HG02970 (cell line): ENCODE results near the gene CEMIP2.

Experiments used
- ATAC-seq: cut with Tn5 transposase; IDR thresholded peaks from one replicate; pipeline ENCODE4 v1.9.1; 2021; ENCODE audit warnings: mild to moderate bottlenecking, moderate library complexity, moderate number of reproducible peaks; ENCODE audit not compliant: unreplicated experiment, low FRiP score

CEMIP2 gene

GRCh38 chr9:71652480-71652879, 115.8 kb downstream of the CEMIP2 start:
- no peak for ATAC-seq

GRCh38 chr9:71648453-71648852, 119.9 kb downstream of the CEMIP2 start:
- no peak for ATAC-seq

DNA sequence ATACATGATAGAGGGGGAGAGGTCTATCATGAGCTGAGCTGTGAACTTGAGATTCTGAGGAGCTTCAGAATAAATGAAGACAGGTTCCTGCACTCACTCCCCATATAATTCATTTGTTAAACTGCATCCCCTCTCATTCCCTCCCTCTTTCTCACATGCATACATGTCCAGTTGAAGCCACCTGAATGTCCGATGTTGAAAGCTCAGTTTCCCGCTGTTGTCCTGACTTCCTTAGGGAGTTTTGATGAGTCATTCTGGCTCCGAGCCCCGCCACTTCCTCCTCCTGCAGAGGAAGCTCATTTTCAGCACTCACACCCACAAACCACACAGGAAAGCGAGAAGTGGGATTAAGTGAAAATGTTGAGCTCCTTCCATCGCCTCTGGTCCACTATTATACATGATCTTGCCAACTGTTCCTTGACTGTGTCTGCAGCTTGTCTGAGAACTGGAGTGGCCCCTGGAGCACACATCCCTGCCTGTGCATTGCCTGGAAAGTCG, 121.2 kb downstream of the CEMIP2 start:
- no peak for ATAC-seq

DNA sequence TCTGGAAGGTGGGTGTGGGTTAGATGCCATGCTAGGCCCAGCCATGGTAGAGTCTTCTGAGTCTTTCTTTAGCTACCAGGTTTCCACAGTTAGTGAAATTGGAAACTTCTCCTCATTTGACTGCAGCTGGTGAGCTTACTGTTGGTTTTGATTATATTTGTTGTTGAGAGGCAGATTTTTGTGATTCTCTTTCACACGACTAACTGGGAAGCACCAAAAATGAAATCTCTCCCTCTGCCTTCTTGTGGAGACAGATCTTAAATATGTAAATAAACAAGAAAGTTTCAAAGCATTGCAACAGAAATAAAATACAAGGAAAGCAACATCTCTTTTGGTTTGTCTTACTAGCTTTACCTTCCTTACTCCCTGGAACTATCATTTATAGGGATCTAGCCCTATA, 122.2 kb downstream of the CEMIP2 start:
- no peak for ATAC-seq

DNA sequence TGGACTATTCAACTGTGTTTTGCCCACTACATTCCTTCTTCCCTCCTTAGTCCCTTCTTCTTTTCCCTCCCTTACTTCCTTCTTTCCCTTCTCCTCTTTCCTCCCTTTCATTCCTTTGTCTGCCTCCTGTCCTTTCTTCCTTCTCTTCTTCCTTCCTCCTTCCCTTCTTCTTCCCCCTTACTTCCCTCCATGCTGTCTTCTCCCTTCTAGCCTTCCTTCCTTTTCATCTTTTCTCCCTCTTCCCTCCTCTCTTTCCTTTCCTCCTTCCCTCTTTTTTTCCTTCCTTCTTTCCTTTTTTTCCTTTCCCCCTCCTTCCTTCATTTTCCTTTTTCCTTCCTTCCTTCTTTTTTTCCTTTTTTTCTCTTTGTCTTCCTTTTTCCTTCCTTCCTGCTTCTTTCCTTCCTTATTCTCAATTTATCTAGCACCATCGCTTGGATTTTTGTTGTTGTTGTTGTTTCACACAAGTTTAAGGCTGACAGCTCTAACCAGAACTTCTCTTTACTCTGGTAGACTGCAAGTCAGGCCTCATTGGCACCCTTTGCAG, 123.4 kb downstream of the CEMIP2 start:
- no peak for ATAC-seq

GRCh38 chr9:71643330-71643729, 125.0 kb downstream of the CEMIP2 start:
- no peak for ATAC-seq

GRCh38 chr9:71642056-71642455, 126.3 kb downstream of the CEMIP2 start:
- ATAC-seq, result no peak

DNA sequence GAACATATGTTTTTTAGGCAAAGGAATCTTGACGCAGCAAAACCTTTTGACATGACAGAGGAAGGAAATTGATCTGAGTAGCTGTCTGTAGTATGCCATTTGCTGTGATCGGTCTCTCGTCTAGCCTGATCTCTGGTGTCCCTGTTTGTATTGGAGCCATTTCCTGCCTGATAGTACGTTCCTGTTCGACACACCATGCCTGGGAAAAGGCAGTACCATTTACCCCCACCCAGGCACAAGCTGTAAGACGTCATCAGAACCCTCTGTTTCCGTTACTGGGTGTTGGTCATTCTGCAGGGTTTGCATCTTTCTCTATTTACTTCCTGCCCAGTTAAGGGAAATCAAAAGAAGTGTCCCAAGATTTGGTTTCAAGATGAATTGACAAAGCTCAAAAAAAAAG, 129.7 kb downstream of the CEMIP2 start:
- no peak for ATAC-seq

DNA sequence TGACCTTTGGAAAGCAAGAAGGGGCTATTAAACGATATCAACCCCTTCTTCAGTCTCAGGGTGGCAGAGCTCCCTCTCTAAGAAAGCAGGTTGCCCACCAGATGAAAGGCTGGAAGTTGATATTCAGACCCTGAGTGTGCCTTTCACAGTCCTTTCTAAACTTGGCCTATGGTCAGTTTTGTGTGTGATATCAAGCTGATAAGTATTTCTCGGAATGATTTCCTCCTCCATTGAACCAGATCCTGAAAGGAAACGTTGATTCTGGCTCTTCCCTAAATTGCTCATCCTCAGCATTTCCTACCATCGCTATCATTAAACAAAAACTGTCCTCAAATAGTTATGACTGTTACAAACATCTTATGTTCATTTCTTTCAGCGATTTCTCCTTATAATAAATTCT, 130.4 kb downstream of the CEMIP2 start:
- no peak for ATAC-seq

GRCh38 chr9:71637375-71637774, 130.9 kb downstream of the CEMIP2 start:
- ATAC-seq, result no peak

- no peak for ATAC-seq
These were observed 132.0 kb downstream of the CEMIP2 start for GRCh38 chr9:71636143-71636839.

DNA sequence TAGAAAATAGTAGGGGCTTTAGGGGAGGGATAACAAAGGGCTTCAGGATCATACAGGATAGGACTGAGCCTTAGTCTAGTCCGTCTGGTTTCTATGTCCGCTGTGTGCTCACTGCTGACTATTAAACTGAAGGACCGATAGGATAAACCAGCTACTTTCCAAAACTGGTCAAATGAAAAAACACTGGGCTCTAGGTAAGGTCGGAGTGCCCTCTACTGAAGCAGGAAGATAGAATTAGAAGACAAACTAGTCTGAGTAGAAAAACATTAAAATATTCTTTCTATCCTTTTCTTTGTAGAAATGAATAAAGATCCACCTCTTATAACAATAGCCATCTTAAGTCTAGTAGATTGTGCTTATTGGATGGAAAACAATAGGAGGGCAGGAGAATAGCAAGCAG, 133.6 kb downstream of the CEMIP2 start:
- ATAC-seq, result no peak
